Natural killer cell treated with Interleukin-12 subunit alpha and Interleukin-12 subunit beta and Interleukin-15 and Interleukin-18, amount 100 ng/mL, for 72 hours (primary cell): ENCODE measurements around the gene TMEM45B. TPM values are rescaled to one million over a fixed set of nuclear protein-coding genes. Genes with fewer than 3 reads are reported as not detected.
A peak's percentile ranks its signal among the peaks of the same experiment; 100 is the strongest.
"Not testable (repeated sequence)": the region's sequence is repeated elsewhere in the genome, so short reads cannot be mapped to it uniquely, and the experiment has no call there.

Experiments used
- ATAC-seq, 2 donors: fragments of 150-1000 bp; cut with Tn5 transposase in 1 of 2; sonication (Bioruptor Pico), chemical (Tn5 transposase) in 1 of 2; 2 replicates each; pipeline ENCODE4 v1.10.0; 2021
- DNase-seq: peaks from one replicate; pipeline ENCODE4 v3.0.0; 2022; ENCODE audit warnings: low spot score
- H3K27ac Mint-ChIP-seq, 2 donors: 1 replicate in 1 of 2; 2 replicates in 1 of 2; pipeline ENCODE4 v1.8.0; 2022; ENCODE audit warnings: mixed read lengths in 2 of 2, mild to moderate bottlenecking in 1 of 2, moderate library complexity in 1 of 2
- H3K27me3 Mint-ChIP-seq, 2 donors: 1 replicate in 1 of 2; 2 replicates in 1 of 2; pipeline ENCODE4 v1.8.0; 2022; ENCODE audit warnings: mixed read lengths in 2 of 2
- H3K36me3 Mint-ChIP-seq: one replicate; pipeline ENCODE4 v1.8.0; 2022; ENCODE audit warnings: mixed read lengths
- H3K4me1 Mint-ChIP-seq, 2 donors: 1 replicate in 1 of 2; 2 replicates in 1 of 2; pipeline ENCODE4 v1.8.0; 2022; ENCODE audit warnings: low read depth in 2 of 2, mixed read lengths in 2 of 2, mild to moderate bottlenecking in 1 of 2
- H3K4me3 Mint-ChIP-seq: one replicate; pipeline ENCODE4 v1.8.0; 2022; ENCODE audit warnings: mixed read lengths
- H3K9me3 Mint-ChIP-seq: 2 replicates; pipeline ENCODE4 v1.8.0; 2022; ENCODE audit warnings: mixed read lengths
- total RNA-seq, 2 donors: library from RNA; stranded (reverse); gene quantifications; one replicate each; pipeline ENCODE4 v1.2.3, GENCODE V29; 2022

Gene TMEM45B
- total RNA-seq, 2 donors from 2014 or later, result not detected

DNA sequence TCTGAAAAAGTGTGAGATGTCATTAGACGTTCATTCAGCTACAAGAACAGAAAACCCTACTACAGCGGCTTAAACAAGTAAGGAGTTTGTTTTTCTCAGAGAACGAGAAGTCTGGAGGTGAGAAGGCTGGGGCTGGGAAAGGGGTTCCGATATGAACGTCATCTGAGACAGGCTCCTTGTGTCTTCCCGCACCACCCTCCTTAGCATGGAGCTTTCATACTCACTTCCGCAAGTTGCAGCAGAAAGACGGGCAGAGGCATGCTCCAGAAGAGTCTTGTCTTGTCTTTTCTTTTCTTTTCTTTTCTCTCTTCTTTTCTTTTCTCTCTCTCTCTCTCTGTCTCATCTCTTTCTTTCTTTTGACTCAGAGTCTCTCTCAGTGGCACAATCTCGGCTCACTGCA, 3.6 kb downstream of the TMEM45B start:
- no peak for DNase-seq
- ATAC-seq, result no peak
- Mint-ChIP-seq H3K4me1 (peaks cover 0 to 1% of the 10 kb centered on the region in 2 donors), H3K9me3 (no peaks in the 10 kb centered on the region), H3K27ac (no peak overlapping the region), H3K36me3 (no peaks in the 10 kb centered on the region), H3K4me3 (no peak overlapping the region), H3K27me3 (peaks cover 24 to 49% of the 10 kb centered on the region in 2 donors)

GRCh38 chr11:129820228-129820627, 4.6 kb downstream of the TMEM45B start:
- not testable (repeated sequence) for H3K27ac Mint-ChIP-seq, H3K4me3 Mint-ChIP-seq, H3K36me3 Mint-ChIP-seq, H3K4me1 Mint-ChIP-seq, H3K9me3 Mint-ChIP-seq, DNase-seq, ATAC-seq
- peaks cover 24 to 47% of the 10 kb centered on the region in 2 donors for H3K27me3 Mint-ChIP-seq

- not testable (repeated sequence) for DNase-seq, H3K4me1 Mint-ChIP-seq, H3K27ac Mint-ChIP-seq, H3K9me3 Mint-ChIP-seq, H3K4me3 Mint-ChIP-seq, H3K36me3 Mint-ChIP-seq, ATAC-seq
- H3K27me3 Mint-ChIP-seq, result peaks cover 9 to 31% of the 10 kb centered on the region in 2 donors
These were observed 7.6 kb downstream of the TMEM45B start for GRCh38 chr11:129823281-129823680.

DNA sequence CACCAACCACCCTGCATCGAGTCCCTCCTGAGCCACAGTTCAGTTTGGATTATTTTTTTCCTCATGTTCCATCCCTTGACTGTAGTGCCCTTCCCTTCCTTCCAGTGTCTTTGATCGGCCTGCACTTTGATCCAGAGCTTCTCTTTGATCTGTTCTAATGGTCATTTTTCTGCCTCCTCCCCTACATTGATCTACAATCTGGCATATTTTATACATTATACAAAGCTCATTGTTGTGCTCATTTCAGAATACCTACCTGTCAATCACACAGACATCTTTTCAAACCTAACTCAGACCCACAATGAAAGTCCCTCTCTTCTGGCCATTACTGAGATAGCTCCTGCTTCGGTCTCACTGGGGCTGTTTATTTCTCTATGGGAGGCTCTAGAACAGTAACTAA, 8.2 kb downstream of the TMEM45B start:
- not testable (repeated sequence) for ATAC-seq, H3K27ac Mint-ChIP-seq

GRCh38 chr11:129825380-129825779, 9.7 kb downstream of the TMEM45B start:
- H3K27me3 Mint-ChIP-seq, result peaks cover 7 to 28% of the 10 kb centered on the region in 2 donors
- DNase-seq, result no peak
- peak; percentile 63 to 65 for ATAC-seq
- no peaks in the 10 kb centered on the region for H3K36me3 Mint-ChIP-seq
- no peak overlapping the region for H3K27ac Mint-ChIP-seq
- no peaks in the 10 kb centered on the region for H3K4me1 Mint-ChIP-seq
- H3K9me3 Mint-ChIP-seq, result no peaks in the 10 kb centered on the region
- no peak overlapping the region for H3K4me3 Mint-ChIP-seq

More for the DNA sequence above, 8.2 kb downstream of the TMEM45B start:
- not testable (repeated sequence) for H3K4me1 Mint-ChIP-seq, H3K4me3 Mint-ChIP-seq, DNase-seq, H3K9me3 Mint-ChIP-seq, H3K36me3 Mint-ChIP-seq
- H3K27me3 Mint-ChIP-seq, result peaks cover 10 to 26% of the 10 kb centered on the region in 2 donors

- no peak overlapping the region for H3K4me3 Mint-ChIP-seq
- ATAC-seq (no peak), DNase-seq (no peak)
- H3K27me3 Mint-ChIP-seq, result peaks cover 4 to 14% of the 10 kb centered on the region in 2 donors
- no peaks in the 10 kb centered on the region for H3K36me3 Mint-ChIP-seq
- no peaks in the 10 kb centered on the region for H3K9me3 Mint-ChIP-seq
- no peaks in the 10 kb centered on the region for H3K4me1 Mint-ChIP-seq
- no peak overlapping the region for H3K27ac Mint-ChIP-seq
These were observed 12.7 kb downstream of the TMEM45B start for GRCh38 chr11:129828301-129828836.

- not testable (repeated sequence) for H3K36me3 Mint-ChIP-seq, DNase-seq, H3K4me3 Mint-ChIP-seq, H3K27ac Mint-ChIP-seq, ATAC-seq, H3K4me1 Mint-ChIP-seq, H3K9me3 Mint-ChIP-seq
- H3K27me3 Mint-ChIP-seq, result peaks cover 4 to 14% of the 10 kb centered on the region in 2 donors
These were observed 13.8 kb downstream of the TMEM45B start for GRCh38 chr11:129829497-129829896.

DNA sequence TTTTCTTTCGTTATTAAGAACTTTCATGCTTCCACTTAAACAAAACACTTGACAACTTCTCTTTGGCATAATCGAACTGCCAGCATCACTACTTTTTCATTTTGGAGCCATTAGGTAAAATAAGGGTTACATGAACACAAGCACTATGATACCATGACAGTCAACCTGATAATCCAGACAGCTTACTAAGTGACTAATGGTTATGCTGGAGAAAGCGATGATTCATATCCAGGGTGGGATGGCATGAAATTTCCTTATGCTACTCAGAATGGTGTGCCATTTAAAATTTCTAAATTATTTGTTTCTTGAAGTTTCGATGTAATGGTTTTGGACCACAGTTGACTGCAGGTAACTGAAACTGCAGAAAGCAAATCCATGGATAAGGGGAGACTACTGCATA, 15.6 kb downstream of the TMEM45B start:
- DNase-seq, H3K9me3 Mint-ChIP-seq, H3K36me3 Mint-ChIP-seq, H3K4me3 Mint-ChIP-seq, ATAC-seq, H3K4me1 Mint-ChIP-seq, H3K27ac Mint-ChIP-seq: not testable (repeated sequence)
- H3K27me3 Mint-ChIP-seq, result peaks cover 6 to 14% of the 10 kb centered on the region in 2 donors

DNA sequence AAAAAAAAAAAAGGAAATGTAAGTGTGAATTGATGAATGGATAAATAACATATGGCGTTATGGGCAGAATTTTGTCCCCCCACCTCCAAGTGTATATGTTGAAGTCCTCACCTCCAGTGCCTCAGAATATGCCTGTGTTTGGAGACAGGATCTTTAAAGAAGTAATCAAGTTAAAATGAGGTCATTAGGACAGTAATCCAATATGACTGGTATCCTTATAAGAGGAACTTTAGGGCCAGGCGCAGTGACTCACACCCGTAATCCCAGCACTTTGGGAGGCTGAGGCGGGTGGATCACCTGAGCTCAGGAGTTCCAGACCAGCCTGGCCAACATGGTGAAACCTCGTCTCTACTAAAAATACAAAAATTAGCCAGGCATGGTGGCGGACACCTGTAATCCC, 17.6 kb downstream of the TMEM45B start:
- not testable (repeated sequence) for ATAC-seq, H3K27ac Mint-ChIP-seq, DNase-seq, H3K4me3 Mint-ChIP-seq, H3K9me3 Mint-ChIP-seq, H3K4me1 Mint-ChIP-seq, H3K36me3 Mint-ChIP-seq
- peaks cover 6 to 14% of the 10 kb centered on the region in 2 donors for H3K27me3 Mint-ChIP-seq

DNA sequence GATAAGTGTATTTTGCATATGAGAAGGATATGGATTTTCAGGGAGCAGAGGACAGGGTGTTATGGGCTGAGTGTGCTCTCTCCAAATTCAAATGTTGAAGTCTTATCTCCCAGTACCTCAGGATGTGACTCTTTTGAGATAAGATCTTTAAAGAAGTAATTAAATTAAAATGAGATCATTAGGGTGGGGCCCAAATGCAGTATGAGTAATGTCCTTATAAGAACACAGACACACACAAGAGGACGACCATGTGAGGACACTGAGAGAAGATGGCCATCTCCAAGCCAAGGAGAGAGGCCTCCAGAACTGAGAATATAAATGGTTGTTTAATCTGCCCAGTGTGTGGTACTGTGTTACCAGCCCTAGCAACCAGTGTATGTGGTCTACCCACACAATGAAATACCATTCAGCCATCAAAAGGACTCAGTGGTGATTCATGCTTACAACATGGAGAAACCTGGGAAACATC, 20.8 kb downstream of the TMEM45B start:
- peaks cover 8 to 14% of the 10 kb centered on the region in 2 donors for H3K27me3 Mint-ChIP-seq
- not testable (repeated sequence) for H3K27ac Mint-ChIP-seq, H3K36me3 Mint-ChIP-seq, H3K4me1 Mint-ChIP-seq, H3K4me3 Mint-ChIP-seq, DNase-seq, H3K9me3 Mint-ChIP-seq
- ATAC-seq, result peak; percentile 24 to 56

DNA sequence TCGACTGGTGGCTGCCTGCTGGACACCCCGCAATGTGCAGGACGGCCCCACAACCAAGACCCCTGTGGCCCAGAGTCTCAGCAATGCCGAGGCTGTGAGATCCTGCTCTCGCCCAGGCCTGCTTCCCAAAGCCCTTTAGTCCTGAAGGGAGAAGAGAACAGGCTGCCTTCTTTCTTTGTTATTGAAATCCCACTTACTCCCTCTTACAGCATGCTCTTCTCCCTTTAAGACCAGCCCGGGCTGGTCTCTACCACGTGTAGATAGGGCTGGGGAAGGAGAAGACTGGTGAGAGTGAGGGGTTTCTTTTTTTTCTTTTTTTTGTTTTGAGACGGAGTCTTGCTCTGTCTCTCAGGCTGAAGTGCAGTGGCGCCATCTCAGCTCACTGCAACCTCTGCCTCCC, 21.3 kb downstream of the TMEM45B start:
- DNase-seq (no peak), ATAC-seq (no peak)
- peaks cover 8 to 14% of the 10 kb centered on the region in 2 donors for H3K27me3 Mint-ChIP-seq
- no peak overlapping the region for H3K27ac Mint-ChIP-seq
- no peak overlapping the region for H3K4me3 Mint-ChIP-seq
- no peaks in the 10 kb centered on the region for H3K9me3 Mint-ChIP-seq
- no peaks in the 10 kb centered on the region for H3K36me3 Mint-ChIP-seq
- peaks cover 0 to 3% of the 10 kb centered on the region in 2 donors for H3K4me1 Mint-ChIP-seq

- Mint-ChIP-seq H3K4me1 (peaks cover 0 to 5% of the 10 kb centered on the region in 2 donors), H3K4me3 (no peak overlapping the region), H3K27me3 (peaks cover 13 to 21% of the 10 kb centered on the region in 2 donors), H3K36me3 (no peaks in the 10 kb centered on the region), H3K27ac (no peak overlapping the region), H3K9me3 (no peaks in the 10 kb centered on the region)
- DNase-seq (no peak), ATAC-seq (no peak)
These were observed 24.6 kb downstream of the TMEM45B start for GRCh38 chr11:129840236-129840635.

GRCh38 chr11:129842138-129842537, 26.5 kb downstream of the TMEM45B start:
- Mint-ChIP-seq H3K9me3 (no peaks in the 10 kb centered on the region), H3K4me3 (no peak overlapping the region), H3K4me1 (peaks cover 8 to 14% of the 10 kb centered on the region in 2 donors), H3K27me3 (peaks cover 12 to 21% of the 10 kb centered on the region in 2 donors), H3K36me3 (no peaks in the 10 kb centered on the region), H3K27ac (no peak overlapping the region)
- DNase-seq, result no peak
- ATAC-seq, result no peak

GRCh38 chr11:129846508-129847335, 31.1 kb downstream of the TMEM45B start:
- DNase-seq (no peak), ATAC-seq (peak; percentile 38 to 65)
- Mint-ChIP-seq H3K4me3 (peak overlapping the region; percentile 7), H3K27me3 (peaks cover 0 to 14% of the 10 kb centered on the region in 2 donors), H3K36me3 (no peaks in the 10 kb centered on the region), H3K27ac (peak overlapping the region in 1 of 2 donors; percentile 32), H3K9me3 (no peaks in the 10 kb centered on the region), H3K4me1 (peaks cover 8 to 14% of the 10 kb centered on the region in 2 donors)
